Kidney tubule cell (primary cell): ENCODE data around the gene SYT14.
"Not testable (repeated sequence)": the region's sequence is repeated elsewhere in the genome, so short reads cannot be mapped to it uniquely, and the experiment has no call there.

Experiments used
- DNase-seq: peaks from one replicate; pipeline ENCODE4 v3.0.0-alpha.2; 2018; ENCODE audit warnings: low spot score

The SYT14 gene

GRCh38 chr1:209945377-209945776 lies 7.4 kb downstream of the SYT14 start:
- DNase-seq = no peak

GRCh38 chr1:209948155-209948554 lies 10.1 kb downstream of the SYT14 start:
- no peak for DNase-seq

GRCh38 chr1:209956116-209956515 lies 18.1 kb downstream of the SYT14 start:
- no peak for DNase-seq

DNA sequence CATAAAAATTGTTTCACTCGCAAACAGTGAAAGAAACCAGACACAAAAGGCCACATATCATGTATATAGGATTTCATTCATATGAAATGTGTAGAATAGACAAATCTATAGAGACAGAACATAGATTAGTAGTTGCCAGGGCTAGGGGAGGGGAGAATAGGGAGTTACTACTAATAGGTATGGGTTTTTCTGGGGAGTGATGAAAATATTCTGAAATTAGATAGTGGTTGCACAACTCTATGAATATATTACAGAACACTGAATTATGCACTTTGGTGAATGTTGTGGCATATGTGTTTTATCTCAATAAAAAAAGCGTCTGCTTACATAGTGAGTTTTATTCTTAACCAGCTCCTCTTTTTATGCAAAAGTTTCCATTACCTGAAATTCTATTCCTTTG lies 21.6 kb downstream of the SYT14 start:
- DNase-seq = no peak

- DNase-seq = no peak
These were observed 22.9 kb downstream of the SYT14 start for GRCh38 chr1:209960926-209961325.

- no peak for DNase-seq
These were observed 24.4 kb downstream of the SYT14 start for GRCh38 chr1:209962388-209962787.

- no peak for DNase-seq
These were observed 24.8 kb downstream of the SYT14 start for GRCh38 chr1:209962856-209963255.

DNA sequence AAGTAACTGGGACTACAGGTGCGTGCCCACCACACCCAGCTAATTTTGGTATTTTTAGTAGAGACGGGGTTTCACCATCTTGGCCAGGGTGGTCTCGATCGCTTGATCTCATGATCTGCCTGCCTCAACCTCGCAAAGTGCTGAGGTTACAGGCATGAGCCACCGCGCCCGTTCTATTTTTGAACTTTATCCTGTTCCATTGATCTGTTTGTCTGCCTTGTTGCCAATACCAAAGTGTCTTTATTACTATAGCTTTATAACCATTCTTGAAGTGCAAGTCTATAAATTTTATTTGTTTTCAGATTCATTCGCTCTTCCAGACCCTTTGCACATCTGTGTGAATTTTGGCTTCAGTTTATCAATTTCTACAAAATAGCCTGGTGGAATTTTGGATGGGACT lies 28.0 kb downstream of the SYT14 start:
- no peak for DNase-seq

DNA sequence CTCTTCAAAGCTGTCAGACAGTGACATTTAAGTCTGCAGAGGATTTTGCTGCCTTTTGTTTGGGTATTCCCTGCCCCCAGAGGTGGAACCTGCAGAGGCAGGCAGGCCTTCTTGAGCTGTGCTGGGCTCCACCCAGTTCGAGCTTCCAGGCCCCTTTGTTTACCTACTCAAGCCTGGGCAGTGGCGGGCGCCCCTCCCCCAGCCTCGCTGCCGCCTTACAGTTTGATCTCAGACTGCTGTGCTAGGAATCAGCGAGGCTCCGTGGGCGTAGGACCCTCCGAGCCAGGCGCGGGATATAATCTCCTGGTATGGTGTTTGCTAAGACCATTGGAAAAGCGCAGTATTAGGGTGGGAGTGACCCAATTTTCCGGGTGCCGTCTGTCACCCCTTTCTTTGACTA lies 40.7 kb downstream of the SYT14 start:
- not testable (repeated sequence) for DNase-seq

DNA sequence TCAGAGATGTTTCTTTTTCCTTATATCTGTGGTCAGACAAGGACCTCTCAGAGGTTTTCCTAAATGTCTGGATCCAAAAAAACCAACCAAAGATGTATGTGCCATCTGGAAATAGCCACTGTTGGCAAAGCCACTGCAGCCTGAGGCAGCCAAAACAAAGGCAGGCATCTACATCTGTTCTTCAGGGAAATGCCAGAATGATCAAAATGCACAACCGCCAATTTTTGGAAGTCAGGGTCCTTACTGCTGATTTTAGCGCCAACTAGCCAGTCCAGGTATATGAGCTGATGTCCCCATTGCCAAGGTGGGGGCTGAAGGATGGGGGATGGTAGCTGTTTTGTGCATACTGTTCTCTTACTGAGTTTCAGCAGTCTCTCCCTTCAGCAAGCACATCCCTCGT lies 45.9 kb downstream of the SYT14 start:
- no peak for DNase-seq

- DNase-seq = no peak
These were observed 47.0 kb downstream of the SYT14 start for GRCh38 chr1:209985002-209985401.

GRCh38 chr1:209988706-209989105 lies 50.7 kb downstream of the SYT14 start:
- peak; percentile 86 for DNase-seq

- DNase-seq = peak; percentile 53
These were observed 51.5 kb downstream of the SYT14 start for GRCh38 chr1:209989525-209989924.

DNA sequence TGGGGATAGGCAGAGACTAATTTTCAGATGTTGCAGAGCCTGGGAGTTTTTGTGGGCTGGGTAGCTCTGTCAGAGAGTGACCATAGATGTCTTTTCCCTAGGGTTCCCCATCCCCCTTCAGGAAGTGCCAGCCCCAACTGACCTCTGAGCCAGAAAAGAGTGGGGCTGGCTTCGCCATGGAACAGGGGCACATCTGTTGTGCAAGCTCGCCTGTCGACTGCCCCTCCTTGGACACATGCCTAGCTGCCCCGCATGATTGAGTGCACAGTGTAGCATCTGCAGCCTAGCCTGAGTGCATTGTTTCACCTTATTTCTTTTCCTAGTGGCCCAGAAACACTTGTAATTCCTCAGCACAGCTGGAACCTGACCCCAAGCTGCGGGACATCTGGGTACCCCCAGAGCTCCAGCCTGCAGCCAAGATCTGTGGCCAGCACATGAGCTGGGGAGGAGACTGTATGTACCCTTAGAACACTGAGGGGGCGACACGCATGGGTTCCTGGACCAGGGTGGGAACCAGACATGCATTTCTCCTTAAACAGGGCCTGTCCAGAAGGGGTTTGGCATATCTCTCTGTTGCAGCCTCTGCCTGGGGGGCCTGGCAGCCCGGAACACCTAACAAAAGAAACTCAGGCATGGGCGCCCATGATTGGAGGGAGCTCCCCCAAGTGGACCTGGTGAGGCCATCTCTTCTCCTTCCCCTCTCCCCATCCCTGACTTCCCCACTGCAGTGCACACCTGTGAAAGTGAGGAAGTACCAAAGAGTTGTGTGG lies 55.2 kb downstream of the SYT14 start:
- peak; percentile 43 for DNase-seq

DNA sequence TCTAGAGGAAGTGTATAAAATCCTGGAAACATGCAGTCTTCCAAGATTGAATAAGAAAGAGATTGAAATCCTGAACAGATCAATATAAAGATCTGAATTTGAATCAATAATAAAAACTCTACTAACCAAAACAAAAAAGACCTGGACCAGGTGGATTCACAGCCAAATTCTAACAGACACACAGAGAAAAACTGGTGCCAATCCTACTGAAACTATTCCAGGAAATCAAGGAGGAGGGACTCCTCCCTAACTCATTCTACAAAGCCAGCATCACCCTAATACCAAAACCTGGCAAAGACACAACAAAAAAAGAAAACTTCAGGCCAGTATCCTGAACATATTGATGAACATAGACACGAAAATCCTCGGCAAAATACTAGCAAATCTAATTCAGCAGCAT lies 58.3 kb downstream of the SYT14 start:
- DNase-seq = no peak

GRCh38 chr1:209999005-209999404 lies 61.0 kb downstream of the SYT14 start:
- no peak for DNase-seq

- DNase-seq = peak; percentile 21
These were observed 63.7 kb downstream of the SYT14 start for GRCh38 chr1:210001751-210002150.

DNA sequence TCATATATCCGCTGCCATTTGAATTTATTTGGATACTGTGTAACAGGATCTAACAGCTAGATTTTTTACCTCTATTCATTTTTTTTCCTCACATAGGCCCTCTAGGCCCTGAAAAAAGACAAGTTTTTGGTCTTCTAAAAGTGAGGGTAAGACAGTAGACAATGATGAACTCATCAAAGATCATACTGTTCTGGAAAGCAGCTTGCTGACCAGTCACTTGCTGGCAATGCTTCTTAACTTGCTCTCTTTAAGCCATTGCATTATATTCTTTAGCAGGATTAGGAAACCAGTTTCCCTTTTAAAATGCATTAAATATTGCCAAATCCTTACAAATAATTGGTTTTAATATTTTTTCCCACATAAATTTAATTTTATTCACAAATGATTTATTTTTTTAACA lies 65.5 kb downstream of the SYT14 start:
- no peak for DNase-seq

- DNase-seq = no peak
These were observed 72.1 kb downstream of the SYT14 start for GRCh38 chr1:210010161-210010560.

- no peak for DNase-seq
These were observed 83.3 kb downstream of the SYT14 start for GRCh38 chr1:210021145-210021860.

DNA sequence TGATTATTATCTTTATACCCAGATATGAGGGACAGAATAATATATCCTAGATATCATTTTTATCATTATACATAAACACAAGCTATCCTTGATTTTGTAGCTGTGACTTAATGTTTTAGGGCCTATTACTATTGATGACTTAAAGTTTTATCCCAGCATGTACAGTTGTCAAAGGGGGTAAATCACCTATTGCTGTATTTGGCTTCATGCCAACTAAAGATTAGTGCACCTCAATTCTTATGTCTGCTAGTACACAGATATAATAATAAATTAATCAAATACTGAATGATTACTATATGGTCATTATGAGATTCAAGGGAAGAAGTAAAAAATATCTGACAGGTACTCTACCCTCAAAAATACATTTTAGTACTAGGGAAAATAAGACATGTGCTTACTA lies 84.0 kb downstream of the SYT14 start:
- DNase-seq = no peak

DNA sequence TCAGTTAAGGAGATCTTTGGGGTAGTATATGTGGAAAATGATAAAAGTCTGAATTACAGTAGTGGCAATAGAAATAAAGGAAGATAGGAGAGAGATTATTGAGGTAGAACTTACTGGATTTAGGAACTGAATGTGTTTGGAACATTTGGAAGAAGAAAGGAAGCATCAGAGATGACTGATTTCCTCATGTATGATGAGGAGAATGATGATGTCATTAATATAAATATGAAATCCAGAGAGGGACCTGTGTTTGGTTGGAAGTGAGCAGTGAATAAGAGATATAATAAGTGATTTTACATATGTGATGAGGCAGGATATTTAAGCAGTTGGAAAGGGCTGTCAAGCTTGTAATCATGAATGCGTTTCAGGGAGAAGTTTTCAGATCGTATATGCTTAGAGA lies 86.3 kb downstream of the SYT14 start:
- DNase-seq = no peak

GRCh38 chr1:210024996-210025395 lies 87.0 kb downstream of the SYT14 start:
- no peak for DNase-seq

GRCh38 chr1:210025870-210026269 lies 87.9 kb downstream of the SYT14 start:
- DNase-seq = no peak
